Epithelial cell of esophagus (primary cell): ENCODE data around the gene REPS2.

Experiments used
- DNase-seq: peaks from one replicate; pipeline ENCODE4 v3.0.0; 2010; ENCODE audit warnings: low read depth
- H3K4me3 ChIP-seq: 2 replicates; pipeline ENCODE4 v1.5.1; 2011; ENCODE audit warnings: mild to moderate bottlenecking, low read length, control low read depth
- CTCF ChIP-seq: IDR thresholded peaks from 2 replicates; pipeline ENCODE4 v1.5.1; 2011; ENCODE audit warnings: low read depth, mild to moderate bottlenecking, low read length, control low read depth, inconsistent platforms; ENCODE audit not compliant: insufficient read depth; ENCODE audit errors: missing control alignments

Gene REPS2

DNA sequence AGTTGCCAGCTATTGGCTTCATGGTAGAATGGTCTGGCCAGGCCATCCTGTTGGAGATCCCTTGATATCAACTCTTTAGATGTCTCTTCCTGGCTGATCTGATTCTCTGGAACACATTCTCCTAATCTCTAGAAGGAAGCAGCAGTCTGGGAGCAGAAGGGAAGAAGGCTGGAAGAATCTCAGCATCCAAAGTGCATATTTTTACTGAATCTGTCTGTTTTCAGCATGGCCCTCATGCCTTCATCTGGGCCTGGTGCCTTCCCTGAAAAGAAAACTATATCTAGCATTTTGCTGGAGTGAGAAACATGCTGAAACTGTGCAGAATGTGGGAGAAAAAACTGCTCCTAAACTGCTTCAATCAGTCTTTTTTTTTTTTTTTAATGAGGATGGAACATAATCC lies 148.7 kb downstream of the REPS2 start:
- TF ChIP-seq CTCF = no peak

DNA sequence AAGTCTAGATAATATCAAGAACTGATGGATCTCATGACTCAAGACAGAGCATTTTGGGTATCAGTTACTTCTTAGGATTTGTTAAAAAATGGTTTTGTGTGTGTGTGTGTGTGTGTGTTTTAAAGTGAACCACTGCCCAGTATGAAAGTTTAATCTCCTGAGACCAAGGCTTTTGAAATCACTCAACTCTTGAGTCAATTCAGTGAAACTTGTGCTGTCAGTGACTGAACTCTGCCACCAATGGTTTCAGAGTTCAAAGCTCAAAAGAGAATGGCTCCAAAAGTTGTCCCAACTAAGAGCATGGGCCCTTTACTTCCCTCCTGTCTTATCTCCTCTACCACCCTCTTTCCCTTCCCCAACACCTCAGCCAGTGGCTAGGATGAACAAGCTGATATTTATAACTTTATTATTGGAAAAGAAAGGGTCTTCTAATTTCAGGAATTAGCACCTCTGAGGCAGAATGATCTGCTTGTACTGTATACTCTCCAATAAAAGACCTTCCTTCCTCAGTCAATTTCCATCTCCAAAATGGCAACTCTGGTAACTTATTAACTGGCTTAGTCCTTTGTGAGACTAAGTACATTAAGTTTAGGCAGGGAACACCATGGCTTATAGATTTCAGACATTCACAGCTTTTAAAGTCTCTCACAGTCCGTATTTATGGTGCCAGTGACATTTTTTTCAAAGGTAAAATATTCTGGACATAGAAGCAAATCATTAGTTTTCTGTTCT lies 152.2 kb downstream of the REPS2 start:
- TF ChIP-seq CTCF = no peak
- no peak overlapping the region for H3K4me3 ChIP-seq
- DNase-seq = no peak

More for the DNA sequence above, 148.7 kb downstream of the REPS2 start:
- DNase-seq = no peak
- H3K4me3 ChIP-seq = no peak overlapping the region

GRCh38 chrX:17104433-17104832 lies 158.0 kb downstream of the REPS2 start:
- TF ChIP-seq CTCF = no peak
- DNase-seq = no peak
- H3K4me3 ChIP-seq = no peak overlapping the region

DNA sequence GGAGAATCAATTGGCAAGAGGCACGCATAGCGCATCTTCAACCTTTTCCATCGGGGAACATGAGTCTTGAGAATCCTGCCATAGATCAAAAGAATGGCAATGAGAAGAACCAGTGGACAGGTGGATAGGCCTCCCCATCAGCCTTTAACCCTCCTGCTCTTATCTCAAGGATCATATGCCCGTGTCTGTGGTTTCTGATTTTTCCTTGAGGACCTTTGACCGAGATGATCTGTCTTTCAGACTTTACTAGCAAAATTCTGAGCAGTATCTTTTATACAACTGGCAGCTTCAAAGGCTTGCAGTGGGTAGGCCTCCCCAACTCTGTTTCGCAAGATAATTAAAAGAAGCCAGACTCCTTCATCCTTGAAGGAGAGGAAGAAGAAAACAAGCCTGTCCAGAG lies 174.4 kb downstream of the REPS2 start:
- no peak for DNase-seq
- no peak for TF ChIP-seq CTCF

GRCh38 chrX:17154001-17154400 lies 207.5 kb downstream of the REPS2 start:
- peak; percentile 14 for DNase-seq
- TF ChIP-seq CTCF = no peak
- H3K4me3 ChIP-seq = no peak overlapping the region

More for the DNA sequence above, 174.4 kb downstream of the REPS2 start:
- no peak overlapping the region for H3K4me3 ChIP-seq

DNA sequence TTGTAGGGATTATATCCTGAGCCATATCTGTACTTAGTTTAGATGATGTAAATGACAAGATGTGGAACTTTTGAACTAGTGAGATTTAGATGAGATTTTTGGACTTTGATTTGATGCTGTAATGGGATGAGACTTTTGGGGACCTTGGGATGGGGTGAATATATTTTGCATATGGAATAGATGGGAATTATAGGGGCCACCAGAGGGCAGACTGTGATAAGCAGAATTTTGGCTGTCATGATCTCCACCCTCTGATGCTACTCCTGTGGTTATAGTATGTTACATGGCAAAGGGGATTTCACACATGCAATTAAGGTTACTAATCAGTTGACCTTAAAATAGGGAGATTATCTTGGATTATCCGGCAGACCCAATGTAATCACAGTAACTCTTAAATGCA lies 214.5 kb downstream of the REPS2 start:
- no peak overlapping the region for H3K4me3 ChIP-seq
- TF ChIP-seq CTCF = peak; percentile 17
- DNase-seq = peak; percentile 5

DNA sequence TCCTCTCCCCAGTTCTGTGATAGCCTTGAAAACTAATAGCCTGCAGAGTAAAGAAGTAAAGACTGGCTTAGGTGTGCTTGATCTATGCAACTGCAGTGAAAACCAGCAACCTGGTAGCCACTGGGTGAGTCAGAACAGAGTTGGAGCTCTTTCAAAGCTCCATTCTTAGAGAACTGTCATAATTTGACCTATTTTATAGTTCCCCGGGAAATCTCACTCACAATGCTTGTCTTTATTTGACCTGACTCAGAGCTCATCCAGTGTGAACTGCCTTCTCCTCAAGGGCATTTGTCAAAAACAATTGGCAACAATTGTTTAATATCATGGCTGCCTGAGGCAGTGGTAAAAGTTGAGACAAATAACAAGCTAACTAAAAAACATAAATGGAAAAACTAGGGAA lies 215.5 kb downstream of the REPS2 start:
- DNase-seq = no peak
- no peak overlapping the region for H3K4me3 ChIP-seq
- no peak for TF ChIP-seq CTCF
